ENCODE measurements around the gene TMEM198. TPM values are rescaled to one million over a fixed set of nuclear protein-coding genes. Genes with fewer than 3 reads are reported as not detected.

The TMEM198 gene
- total and polyA plus RNA-seq, 9 of the 15 experiments (the other 6 are each of a cell fraction or from before 2014, with no cell fraction given), result 0.03 to 3.8 (median 1.0) TPM

DNA sequence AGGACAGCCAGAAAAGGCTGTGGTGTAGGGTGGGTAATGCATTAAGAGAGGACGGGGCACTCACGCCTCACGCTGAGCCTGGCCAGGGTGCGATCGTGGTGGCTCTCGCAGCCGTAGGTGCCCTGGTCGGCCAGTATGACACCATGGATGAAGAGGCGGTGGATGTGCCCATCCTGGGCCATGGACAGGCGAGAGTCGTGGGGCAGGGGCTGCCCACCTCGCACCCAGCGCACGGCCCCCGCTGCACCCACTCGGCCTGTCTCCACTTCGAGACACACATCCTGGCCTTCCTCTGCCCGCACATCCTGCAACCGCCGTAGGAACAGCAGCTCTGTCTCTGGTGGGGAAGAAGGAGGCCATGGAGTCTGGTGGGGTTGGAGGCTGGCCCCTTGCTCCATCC, 12.1 kb downstream of the TMEM198 start (continued):
- TF ChIP-seq, protein P1, sequence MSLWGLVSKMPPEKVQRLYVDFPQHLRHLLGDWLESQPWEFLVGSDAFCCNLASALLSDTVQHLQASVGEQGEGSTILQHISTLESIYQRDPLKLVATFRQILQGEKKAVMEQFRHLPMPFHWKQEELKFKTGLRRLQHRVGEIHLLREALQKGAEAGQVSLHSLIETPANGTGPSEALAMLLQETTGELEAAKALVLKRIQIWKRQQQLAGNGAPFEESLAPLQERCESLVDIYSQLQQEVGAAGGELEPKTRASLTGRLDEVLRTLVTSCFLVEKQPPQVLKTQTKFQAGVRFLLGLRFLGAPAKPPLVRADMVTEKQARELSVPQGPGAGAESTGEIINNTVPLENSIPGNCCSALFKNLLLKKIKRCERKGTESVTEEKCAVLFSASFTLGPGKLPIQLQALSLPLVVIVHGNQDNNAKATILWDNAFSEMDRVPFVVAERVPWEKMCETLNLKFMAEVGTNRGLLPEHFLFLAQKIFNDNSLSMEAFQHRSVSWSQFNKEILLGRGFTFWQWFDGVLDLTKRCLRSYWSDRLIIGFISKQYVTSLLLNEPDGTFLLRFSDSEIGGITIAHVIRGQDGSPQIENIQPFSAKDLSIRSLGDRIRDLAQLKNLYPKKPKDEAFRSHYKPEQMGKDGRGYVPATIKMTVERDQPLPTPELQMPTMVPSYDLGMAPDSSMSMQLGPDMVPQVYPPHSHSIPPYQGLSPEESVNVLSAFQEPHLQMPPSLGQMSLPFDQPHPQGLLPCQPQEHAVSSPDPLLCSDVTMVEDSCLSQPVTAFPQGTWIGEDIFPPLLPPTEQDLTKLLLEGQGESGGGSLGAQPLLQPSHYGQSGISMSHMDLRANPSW (CRISPR knock-in tag; IDR thresholded peaks at IDR 0.05), result no peak
- TF ChIP-seq, protein P2, sequence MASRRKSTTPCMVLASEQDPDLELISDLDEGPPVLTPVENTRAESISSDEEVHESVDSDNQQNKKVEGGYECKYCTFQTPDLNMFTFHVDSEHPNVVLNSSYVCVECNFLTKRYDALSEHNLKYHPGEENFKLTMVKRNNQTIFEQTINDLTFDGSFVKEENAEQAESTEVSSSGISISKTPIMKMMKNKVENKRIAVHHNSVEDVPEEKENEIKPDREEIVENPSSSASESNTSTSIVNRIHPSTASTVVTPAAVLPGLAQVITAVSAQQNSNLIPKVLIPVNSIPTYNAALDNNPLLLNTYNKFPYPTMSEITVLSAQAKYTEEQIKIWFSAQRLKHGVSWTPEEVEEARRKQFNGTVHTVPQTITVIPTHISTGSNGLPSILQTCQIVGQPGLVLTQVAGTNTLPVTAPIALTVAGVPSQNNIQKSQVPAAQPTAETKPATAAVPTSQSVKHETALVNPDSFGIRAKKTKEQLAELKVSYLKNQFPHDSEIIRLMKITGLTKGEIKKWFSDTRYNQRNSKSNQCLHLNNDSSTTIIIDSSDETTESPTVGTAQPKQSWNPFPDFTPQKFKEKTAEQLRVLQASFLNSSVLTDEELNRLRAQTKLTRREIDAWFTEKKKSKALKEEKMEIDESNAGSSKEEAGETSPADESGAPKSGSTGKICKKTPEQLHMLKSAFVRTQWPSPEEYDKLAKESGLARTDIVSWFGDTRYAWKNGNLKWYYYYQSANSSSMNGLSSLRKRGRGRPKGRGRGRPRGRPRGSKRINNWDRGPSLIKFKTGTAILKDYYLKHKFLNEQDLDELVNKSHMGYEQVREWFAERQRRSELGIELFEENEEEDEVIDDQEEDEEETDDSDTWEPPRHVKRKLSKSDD (conservative IDR thresholded peaks at IDR 0.05; ENCODE audit: low read length), result no peak
- TF ChIP-seq, protein P3, sequence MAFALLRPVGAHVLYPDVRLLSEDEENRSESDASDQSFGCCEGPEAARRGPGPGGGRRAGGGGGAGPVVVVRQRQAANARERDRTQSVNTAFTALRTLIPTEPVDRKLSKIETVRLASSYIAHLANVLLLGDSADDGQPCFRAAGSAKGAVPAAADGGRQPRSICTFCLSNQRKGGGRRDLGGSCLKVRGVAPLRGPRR (CRISPR knock-in tag; IDR thresholded peaks at IDR 0.05), result no peak
- no peak for TF ChIP-seq NFATC3 (IDR thresholded peaks at IDR 0.05)
- TF ChIP-seq, protein P4, sequence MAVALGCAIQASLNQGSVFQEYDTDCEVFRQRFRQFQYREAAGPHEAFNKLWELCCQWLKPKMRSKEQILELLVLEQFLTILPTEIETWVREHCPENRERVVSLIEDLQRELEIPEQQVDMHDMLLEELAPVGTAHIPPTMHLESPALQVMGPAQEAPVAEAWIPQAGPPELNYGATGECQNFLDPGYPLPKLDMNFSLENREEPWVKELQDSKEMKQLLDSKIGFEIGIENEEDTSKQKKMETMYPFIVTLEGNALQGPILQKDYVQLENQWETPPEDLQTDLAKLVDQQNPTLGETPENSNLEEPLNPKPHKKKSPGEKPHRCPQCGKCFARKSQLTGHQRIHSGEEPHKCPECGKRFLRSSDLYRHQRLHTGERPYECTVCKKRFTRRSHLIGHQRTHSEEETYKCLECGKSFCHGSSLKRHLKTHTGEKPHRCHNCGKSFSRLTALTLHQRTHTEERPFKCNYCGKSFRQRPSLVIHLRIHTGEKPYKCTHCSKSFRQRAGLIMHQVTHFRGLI (CRISPR knock-in tag; IDR thresholded peaks at IDR 0.05), result no peak
- TF ChIP-seq, protein P5, sequence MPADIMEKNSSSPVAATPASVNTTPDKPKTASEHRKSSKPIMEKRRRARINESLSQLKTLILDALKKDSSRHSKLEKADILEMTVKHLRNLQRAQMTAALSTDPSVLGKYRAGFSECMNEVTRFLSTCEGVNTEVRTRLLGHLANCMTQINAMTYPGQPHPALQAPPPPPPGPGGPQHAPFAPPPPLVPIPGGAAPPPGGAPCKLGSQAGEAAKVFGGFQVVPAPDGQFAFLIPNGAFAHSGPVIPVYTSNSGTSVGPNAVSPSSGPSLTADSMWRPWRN (IDR thresholded peaks at IDR 0.05; ENCODE audit: low read depth), result no peak

All from K562 (cell line).